WTC11 (cell line): Measurements from ENCODE around the gene CEBPA. TPM values are rescaled to one million over a fixed set of nuclear protein-coding genes. Genes with fewer than 3 reads are reported as not detected.

Experiments
- ATAC-seq: fragments of 200-7000 bp; cut with Tn5 transposase; 2 replicates; pipeline ENCODE4 v1.10.0; 2021; ENCODE audit warnings: mild to moderate bottlenecking, moderate library complexity
- CTCF ChIA-PET: fragments of 300-600 bp; sonication (Branson Sonifier 250); formaldehyde crosslinking; loops from one replicate; lab custom pipeline; 2021; ENCODE audit warnings: antibody characterized with exemption; lab: Charles Lee
- POLR2A ChIA-PET: fragments of 350-600 bp; sonication (Branson Sonifier 250); formaldehyde crosslinking; loops from one replicate; lab custom pipeline; 2021; ENCODE audit warnings: antibody characterized with exemption; lab: Charles Lee
- DNase-seq: peaks from one replicate; pipeline ENCODE4 v3.0.0; 2021; ENCODE audit warnings: low spot score
- H3K27ac Mint-ChIP-seq: 2 replicates; pipeline ENCODE4 v1.8.0; 2021; ENCODE audit warnings: mixed read lengths
- H3K27me3 Mint-ChIP-seq: 2 replicates; pipeline ENCODE4 v1.8.0; 2021; ENCODE audit warnings: low read depth, mild to moderate bottlenecking, moderate library complexity, mixed read lengths
- H3K36me3 Mint-ChIP-seq: 2 replicates; pipeline ENCODE4 v1.8.0; 2021; ENCODE audit warnings: mixed read lengths
- H3K4me1 Mint-ChIP-seq: 2 replicates; pipeline ENCODE4 v1.8.0; 2022; ENCODE audit warnings: mixed read lengths
- H3K4me3 Mint-ChIP-seq: 2 replicates; pipeline ENCODE4 v1.8.0; 2021; ENCODE audit warnings: mild to moderate bottlenecking, moderate library complexity, mixed read lengths
- H3K9me3 Mint-ChIP-seq: 2 replicates; pipeline ENCODE4 v1.8.0; 2021; ENCODE audit warnings: mixed read lengths
- AR ChIP-seq: fragments of 250-450 bp; sonication (Bioruptor Pico); IDR thresholded peaks from 2 replicates; pipeline ENCODE4 v1.9.0; 2021; ENCODE audit warnings: mild to moderate bottlenecking
- ATF2 ChIP-seq: sonication (generic); formaldehyde crosslinking; IDR thresholded peaks from 2 replicates; pipeline ENCODE4 v1.8.1; 2022; ENCODE audit warnings: low read depth, missing genetic modification reagents, borderline replicate concordance
- CREB1 ChIP-seq: sonication (generic); formaldehyde crosslinking; IDR thresholded peaks from 2 replicates; pipeline ENCODE4 v1.8.0; 2023; ENCODE audit warnings: mild to moderate bottlenecking, missing genetic modification reagents
- E2F4 ChIP-seq: sonication (generic); formaldehyde crosslinking; IDR thresholded peaks from 2 replicates; pipeline ENCODE4 v1.8.1; 2022; ENCODE audit warnings: low read depth, mild to moderate bottlenecking, moderate library complexity, missing genetic modification reagents, borderline replicate concordance
- E2F5 ChIP-seq: sonication (generic); formaldehyde crosslinking; IDR thresholded peaks from 2 replicates; pipeline ENCODE4 v1.8.1; 2022; ENCODE audit warnings: mild to moderate bottlenecking, moderate library complexity, missing genetic modification reagents
- ELF4 ChIP-seq: sonication (generic); formaldehyde crosslinking; IDR thresholded peaks from 2 replicates; pipeline ENCODE4 v1.8.1; 2022; ENCODE audit warnings: low read depth, mild to moderate bottlenecking, moderate library complexity, missing genetic modification reagents
- EMX1 ChIP-seq: fragments of 250-450 bp; sonication (Bioruptor Pico); IDR thresholded peaks from 2 replicates; pipeline ENCODE4 v1.8.0; 2021; ENCODE audit warnings: mild to moderate bottlenecking
- FOXJ3 ChIP-seq: sonication (generic); formaldehyde crosslinking; IDR thresholded peaks from 2 replicates; pipeline ENCODE4 v1.9.0; 2021; ENCODE audit warnings: missing genetic modification reagents, mild to moderate bottlenecking, borderline replicate concordance
- FOXK1 ChIP-seq: sonication (generic); formaldehyde crosslinking; IDR thresholded peaks from 2 replicates; pipeline ENCODE4 v1.8.0; 2022; ENCODE audit warnings: mild to moderate bottlenecking, moderate library complexity, missing genetic modification reagents
- FOXP1 ChIP-seq: sonication (generic); formaldehyde crosslinking; IDR thresholded peaks from 2 replicates; pipeline ENCODE4 v1.8.0; 2022; ENCODE audit warnings: missing genetic modification reagents, mild to moderate bottlenecking, moderate library complexity, borderline replicate concordance
- GTF2I ChIP-seq: fragments of 250-450 bp; sonication (Bioruptor Pico); conservative IDR thresholded peaks from 2 replicates; pipeline ENCODE4 v1.4.0; 2021; ENCODE audit warnings: mild to moderate bottlenecking
- HMGXB4 ChIP-seq: sonication (generic); formaldehyde crosslinking; IDR thresholded peaks from 2 replicates; pipeline ENCODE4 v1.8.1; 2023; ENCODE audit warnings: mild to moderate bottlenecking, moderate library complexity, missing genetic modification reagents
- JUN ChIP-seq: sonication (generic); formaldehyde crosslinking; IDR thresholded peaks from 2 replicates; pipeline ENCODE4 v1.8.0; 2023; ENCODE audit warnings: mild to moderate bottlenecking, missing genetic modification reagents
- MLX ChIP-seq: sonication (generic); formaldehyde crosslinking; IDR thresholded peaks from 2 replicates; pipeline ENCODE4 v1.8.1; 2023; ENCODE audit warnings: mild to moderate bottlenecking, missing genetic modification reagents, moderate library complexity
- OVOL2 ChIP-seq: fragments of 250-450 bp; sonication (Bioruptor Pico); IDR thresholded peaks from 2 replicates; pipeline ENCODE4 v1.9.0; 2021; ENCODE audit warnings: mild to moderate bottlenecking, borderline replicate concordance
- RELA ChIP-seq: sonication (generic); formaldehyde crosslinking; IDR thresholded peaks from 2 replicates; pipeline ENCODE4 v1.8.1; 2022; ENCODE audit warnings: missing genetic modification reagents, mild to moderate bottlenecking, borderline replicate concordance
- TEAD1 ChIP-seq: sonication (generic); formaldehyde crosslinking; IDR thresholded peaks from 2 replicates; pipeline ENCODE4 v1.8.0; 2022; ENCODE audit warnings: mild to moderate bottlenecking, missing genetic modification reagents
- ZBTB43 ChIP-seq: sonication (generic); formaldehyde crosslinking; IDR thresholded peaks from 2 replicates; pipeline ENCODE4 v1.8.1; 2023; ENCODE audit warnings: mild to moderate bottlenecking, missing genetic modification reagents
- ZNF671 ChIP-seq: fragments of 250-450 bp; sonication (Bioruptor Pico); IDR thresholded peaks from 2 replicates; pipeline ENCODE4 v1.8.0; 2021; ENCODE audit warnings: mild to moderate bottlenecking
- total RNA-seq: library from RNA; stranded (reverse); gene quantifications from 3 replicates; pipeline ENCODE4 v1.2.3, GENCODE V29; 2021

CEBPA gene
- total RNA-seq, 1 experiment from 2014 or later = 5.6 TPM

GRCh38 chr19:33280351-33280921 is 21.9 kb downstream of the CEBPA start:
- H3K9me3 Mint-ChIP-seq = no peaks in the 10 kb centered on the region
- POLR2A ChIA-PET = no interaction called here
- H3K4me1 Mint-ChIP-seq = peaks cover 12% of the 10 kb centered on the region
- H3K36me3 Mint-ChIP-seq = no peaks in the 10 kb centered on the region
- CTCF ChIA-PET = interaction anchor here (1.2 to 2.6 kb wide), 2 partner anchors 45 to 117 kb away, joined by 3 to 7 read pairs; no protein-coding TSS in a partner anchor
- H3K27ac Mint-ChIP-seq = no peak overlapping the region; the same call in 1 of the 2 replicates
- no peak for DNase-seq
- H3K4me3 Mint-ChIP-seq = no peak overlapping the region
- H3K27me3 Mint-ChIP-seq = no peaks in the 10 kb centered on the region
- TF ChIP-seq RELA (CRISPR knock-in tag) (no peak), TEAD1 (CRISPR knock-in tag) (no peak), E2F4 (CRISPR knock-in tag) (no peak), ZBTB43 (CRISPR knock-in tag) (no peak), E2F5 (no peak), GTF2I (CRISPR knock-in tag) (no peak), JUN (CRISPR knock-in tag) (no peak), ZNF671 (CRISPR knock-in tag) (no peak), OVOL2 (no peak), FOXJ3 (CRISPR knock-in tag) (no peak), ELF4 (CRISPR knock-in tag) (no peak), EMX1 (CRISPR knock-in tag) (no peak), FOXK1 (CRISPR knock-in tag) (no peak), FOXP1 (CRISPR knock-in tag) (no peak), MLX (CRISPR knock-in tag) (no peak), HMGXB4 (CRISPR knock-in tag) (no peak), ATF2 (CRISPR knock-in tag) (no peak), CREB1 (no peak), AR (CRISPR knock-in tag) (no peak)
- ATAC-seq = no peak
